Mammary microvascular endothelial cell (primary cell): ENCODE measurements around the gene CHST15. TPM values are rescaled to one million over a fixed set of nuclear protein-coding genes. Genes with fewer than 3 reads are reported as not detected.

Experiments used
- total RNA-seq: library from RNA; depleted of rRNA; stranded (reverse); fragments of >200 nt; gene quantifications from 2 replicates; pipeline ENCODE4 v1.2.3, GENCODE V29; 2015

The CHST15 gene, protein sequence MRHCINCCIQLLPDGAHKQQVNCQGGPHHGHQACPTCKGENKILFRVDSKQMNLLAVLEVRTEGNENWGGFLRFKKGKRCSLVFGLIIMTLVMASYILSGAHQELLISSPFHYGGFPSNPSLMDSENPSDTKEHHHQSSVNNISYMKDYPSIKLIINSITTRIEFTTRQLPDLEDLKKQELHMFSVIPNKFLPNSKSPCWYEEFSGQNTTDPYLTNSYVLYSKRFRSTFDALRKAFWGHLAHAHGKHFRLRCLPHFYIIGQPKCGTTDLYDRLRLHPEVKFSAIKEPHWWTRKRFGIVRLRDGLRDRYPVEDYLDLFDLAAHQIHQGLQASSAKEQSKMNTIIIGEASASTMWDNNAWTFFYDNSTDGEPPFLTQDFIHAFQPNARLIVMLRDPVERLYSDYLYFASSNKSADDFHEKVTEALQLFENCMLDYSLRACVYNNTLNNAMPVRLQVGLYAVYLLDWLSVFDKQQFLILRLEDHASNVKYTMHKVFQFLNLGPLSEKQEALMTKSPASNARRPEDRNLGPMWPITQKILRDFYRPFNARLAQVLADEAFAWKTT
- total RNA-seq, result 14.1 and 15.8 TPM in 2 replicates

GRCh38 chr10:124092860-124093773 is at the start of gene CHST15:
CHST15 (minus strand) TSS chr10:124093598; CDS start chr10:124046212, 47,386 bp downstream.

Other genes with a start within 250 kb of the CHST15 start
- gene CPXM2, start 201.8 kb downstream of the CHST15 start, total RNA-seq, result 7.0 and 7.8 TPM in 2 replicates